ENCODE data around the gene CPD. TPM values are rescaled to one million over a fixed set of nuclear protein-coding genes. Genes with fewer than 3 reads are reported as not detected.

Gene CPD
- total RNA-seq: 336 and 361 TPM in 2 replicates

GRCh38 chr17:30378825-30379302, at the start of gene CPD:
Gene CPD (plus strand): TSS chr17:30378927. CDS start chr17:30378981, 54 bp downstream.

GRCh38 chr17:30333503-30334360, 45.0 kb upstream of the CPD start, which contains the start of gene TMIGD1:
Gene TMIGD1 (minus strand): TSS chr17:30334057. CDS start chr17:30332133, 1,924 bp downstream.

GRCh38 chr17:30477083-30477773, 98.5 kb downstream of the CPD start, which contains the start of gene GOSR1:
Gene GOSR1 (plus strand): TSS chr17:30477408. CDS start chr17:30477434, 26 bp downstream.

Other genes with a start within 250 kb of the CPD start
- 56.9 and 61.4 TPM in 2 replicates for gene SLC6A4, start 143.2 kb upstream of the CPD start, total RNA-seq
- 28.5 and 48.4 TPM in 2 replicates for gene BLMH, start 87.0 kb upstream of the CPD start, total RNA-seq
- not detected in 2 replicates for gene TMIGD1, start 44.9 kb upstream of the CPD start, total RNA-seq
- gene GOSR1, start 98.5 kb downstream of the CPD start, total RNA-seq: 17.5 and 38.8 TPM in 2 replicates

All from cardiac atrium fibroblast (primary cell).